WTC11 (cell line): ENCODE data around the gene PTPRCAP. TPM values are rescaled to one million over a fixed set of nuclear protein-coding genes. Genes with fewer than 3 reads are reported as not detected.
A peak's percentile ranks its signal among the peaks of the same experiment; 100 is the strongest.

Experiments
- ATAC-seq: fragments of 200-7000 bp; cut with Tn5 transposase; 2 replicates; pipeline ENCODE4 v1.10.0; 2021; ENCODE audit warnings: mild to moderate bottlenecking, moderate library complexity
- CTCF ChIA-PET: fragments of 300-600 bp; sonication (Branson Sonifier 250); formaldehyde crosslinking; loops from one replicate; lab custom pipeline; 2021; ENCODE audit warnings: antibody characterized with exemption; lab: Charles Lee
- POLR2A ChIA-PET: fragments of 350-600 bp; sonication (Branson Sonifier 250); formaldehyde crosslinking; loops from one replicate; lab custom pipeline; 2021; ENCODE audit warnings: antibody characterized with exemption; lab: Charles Lee
- DNase-seq: peaks from one replicate; pipeline ENCODE4 v3.0.0; 2021; ENCODE audit warnings: low spot score
- H3K27ac Mint-ChIP-seq: 2 replicates; pipeline ENCODE4 v1.8.0; 2021; ENCODE audit warnings: mixed read lengths
- H3K27me3 Mint-ChIP-seq: 2 replicates; pipeline ENCODE4 v1.8.0; 2021; ENCODE audit warnings: low read depth, mild to moderate bottlenecking, moderate library complexity, mixed read lengths
- H3K36me3 Mint-ChIP-seq: 2 replicates; pipeline ENCODE4 v1.8.0; 2021; ENCODE audit warnings: mixed read lengths
- H3K4me1 Mint-ChIP-seq: 2 replicates; pipeline ENCODE4 v1.8.0; 2022; ENCODE audit warnings: mixed read lengths
- H3K4me3 Mint-ChIP-seq: 2 replicates; pipeline ENCODE4 v1.8.0; 2021; ENCODE audit warnings: mild to moderate bottlenecking, moderate library complexity, mixed read lengths
- H3K9me3 Mint-ChIP-seq: 2 replicates; pipeline ENCODE4 v1.8.0; 2021; ENCODE audit warnings: mixed read lengths
- ATF6 ChIP-seq: sonication (generic); formaldehyde crosslinking; IDR thresholded peaks from 2 replicates; pipeline ENCODE4 v1.8.1; 2023; ENCODE audit warnings: mild to moderate bottlenecking, missing genetic modification reagents
- CBFB ChIP-seq: sonication (generic); formaldehyde crosslinking; IDR thresholded peaks from 2 replicates; pipeline ENCODE4 v1.8.1; 2022; ENCODE audit warnings: mild to moderate bottlenecking, low read depth, missing genetic modification reagents
- CTCF ChIP-seq: fragments of 200-600 bp; IDR thresholded peaks from 2 replicates; pipeline ENCODE4 v1.8.0; 2022; ENCODE audit warnings: antibody characterized with exemption
- ERG ChIP-seq: fragments of 250-450 bp; sonication (Bioruptor Pico); IDR thresholded peaks from 2 replicates; pipeline ENCODE4 v1.8.0; 2021; ENCODE audit warnings: mild to moderate bottlenecking
- FOXP4 ChIP-seq: sonication (generic); formaldehyde crosslinking; IDR thresholded peaks from 2 replicates; pipeline ENCODE4 v1.8.0; 2022; ENCODE audit warnings: mild to moderate bottlenecking, missing genetic modification reagents
- HMGA2 ChIP-seq: fragments of 250-450 bp; sonication (Bioruptor Pico); IDR thresholded peaks from 2 replicates; pipeline ENCODE4 v1.4.0; 2021; ENCODE audit warnings: mild to moderate bottlenecking, moderate library complexity
- MYBL2 ChIP-seq: sonication (generic); formaldehyde crosslinking; IDR thresholded peaks from 2 replicates; pipeline ENCODE4 v1.8.1; 2023; ENCODE audit warnings: mild to moderate bottlenecking, moderate library complexity, missing genetic modification reagents
- NFATC4 ChIP-seq: fragments of 250-450 bp; sonication (Bioruptor Pico); IDR thresholded peaks from 2 replicates; pipeline ENCODE4 v1.9.0; 2021; ENCODE audit warnings: mild to moderate bottlenecking
- NFYB ChIP-seq: sonication (generic); formaldehyde crosslinking; conservative IDR thresholded peaks from 2 replicates; pipeline ENCODE4 v1.8.0; 2022; ENCODE audit warnings: low read depth, missing genetic modification reagents
- NR1H2 ChIP-seq: sonication (generic); formaldehyde crosslinking; IDR thresholded peaks from 2 replicates; pipeline ENCODE4 v1.9.0; 2021; ENCODE audit warnings: mild to moderate bottlenecking, moderate library complexity, missing genetic modification reagents
- PRDM15 ChIP-seq: sonication (generic); formaldehyde crosslinking; IDR thresholded peaks from 2 replicates; pipeline ENCODE4 v1.8.0; 2022; ENCODE audit warnings: missing genetic modification reagents
- PRRX2 ChIP-seq: fragments of 250-450 bp; sonication (Bioruptor Pico); IDR thresholded peaks from 2 replicates; pipeline ENCODE4 v1.8.0; 2021; ENCODE audit warnings: mild to moderate bottlenecking
- USF1 ChIP-seq: sonication (generic); formaldehyde crosslinking; IDR thresholded peaks from 2 replicates; pipeline ENCODE4 v1.8.0; 2022; ENCODE audit warnings: mild to moderate bottlenecking, missing genetic modification reagents
- ZNF281 ChIP-seq: sonication (generic); formaldehyde crosslinking; IDR thresholded peaks from 2 replicates; pipeline ENCODE4 v1.8.0; 2023; ENCODE audit warnings: mild to moderate bottlenecking, missing genetic modification reagents
- ZNF416 ChIP-seq: fragments of 250-450 bp; sonication (Bioruptor Pico); IDR thresholded peaks from 2 replicates; pipeline ENCODE4 v1.9.0; 2021; ENCODE audit warnings: mild to moderate bottlenecking, inconsistent platforms
- ZSCAN18 ChIP-seq: fragments of 250-450 bp; sonication (Bioruptor Pico); IDR thresholded peaks from 2 replicates; pipeline ENCODE4 v2.1.2; 2022; ENCODE audit warnings: mild to moderate bottlenecking, moderate library complexity
- total RNA-seq: library from RNA; stranded (reverse); gene quantifications from 3 replicates; pipeline ENCODE4 v1.2.3, GENCODE V29; 2021

PTPRCAP gene
- total RNA-seq, 1 experiment from 2014 or later: 3.6 TPM

GRCh38 chr11:67451658-67451976, 14.1 kb upstream of the PTPRCAP start (continued):
- TF ChIP-seq PRDM15 (CRISPR knock-in tag) (no peak), NR1H2 (CRISPR knock-in tag) (no peak), NFYB (no peak)

GRCh38 chr11:67450796-67451657, 13.5 kb upstream of the PTPRCAP start:
- no peaks in the 10 kb centered on the region for H3K9me3 Mint-ChIP-seq
- H3K27me3 Mint-ChIP-seq: peaks cover 7% of the 10 kb centered on the region
- no peaks in the 10 kb centered on the region for H3K36me3 Mint-ChIP-seq
- 0 out of 2 replicates have a peak overlapping the region, but pooled peaks have one; percentile 14 for H3K27ac Mint-ChIP-seq
- ATAC-seq (no peak), DNase-seq (no peak)
- CTCF ChIA-PET: interaction anchor here (1.0 to 1.5 kb wide), 4 partner anchors 12 to 59 kb away, joined by 3 to 5 read pairs (median 4); partner anchors contain the start of genes PPP1CA and RAD9A
- POLR2A ChIA-PET: no interaction called here
- no peaks in the 10 kb centered on the region for H3K4me1 Mint-ChIP-seq
- no peak overlapping the region for H3K4me3 Mint-ChIP-seq
- TF ChIP-seq CTCF (no peak), USF1 (no peak), NFYB (no peak), MYBL2 (CRISPR knock-in tag) (no peak), ERG (CRISPR knock-in tag) (no peak), NFATC4 (no peak), PRRX2 (no peak), ATF6 (CRISPR knock-in tag) (no peak), ZNF281 (CRISPR knock-in tag) (no peak), FOXP4 (no peak), ZNF416 (no peak), ZSCAN18 (no peak), HMGA2 (CRISPR knock-in tag) (no peak), CBFB (CRISPR knock-in tag) (no peak)
